Type B pancreatic cell (in vitro differentiated cells): ENCODE data around the gene ELOA. TPM values are rescaled to one million over a fixed set of nuclear protein-coding genes. Genes with fewer than 3 reads are reported as not detected.
"Not testable (repeated sequence)": the region's sequence is repeated elsewhere in the genome, so short reads cannot be mapped to it uniquely, and the experiment has no call there.

Source experiments
- DNase-seq: peaks from one replicate; pipeline ENCODE4 v3.0.0; 2021; ENCODE audit warnings: mixed read lengths; ENCODE audit not compliant: unreplicated experiment; ENCODE audit errors: extremely low spot score
- H3K27ac Mint-ChIP-seq: 2 replicates; pipeline ENCODE4 v1.8.0; 2021; ENCODE audit warnings: mild to moderate bottlenecking, mixed read lengths
- H3K27me3 Mint-ChIP-seq: 2 replicates; pipeline ENCODE4 v1.8.0; 2021; ENCODE audit warnings: mixed read lengths
- H3K36me3 Mint-ChIP-seq: 2 replicates; pipeline ENCODE4 v1.8.0; 2021; ENCODE audit warnings: mixed read lengths
- H3K4me1 Mint-ChIP-seq: one replicate; pipeline ENCODE4 v1.8.0; 2021; ENCODE audit warnings: mixed read lengths; ENCODE audit not compliant: unreplicated experiment
- H3K4me3 Mint-ChIP-seq: 2 replicates; pipeline ENCODE4 v1.8.0; 2021; ENCODE audit warnings: mild to moderate bottlenecking, mixed read lengths
- H3K9me3 Mint-ChIP-seq: 2 replicates; pipeline ENCODE4 v1.8.0; 2021; ENCODE audit warnings: mixed read lengths
- CTCF ChIP-seq: fragments of 200-600 bp; sonication (generic); conservative IDR thresholded peaks from 2 replicates; pipeline ENCODE4 v1.5.0; 2021; ENCODE audit warnings: antibody characterized with exemption, mild to moderate bottlenecking
- total RNA-seq: library from RNA; stranded (reverse); gene quantifications from 2 replicates; pipeline ENCODE4 v1.2.1, GENCODE V29; 2021; ENCODE audit warnings: low replicate concordance

ELOA gene
- total RNA-seq, 1 donor from 2014 or later, result 44.3 TPM

GRCh38 chr1:23791516-23792047 lies 48.3 kb downstream of the ELOA start:
- DNase-seq, result no peak
- H3K27me3 Mint-ChIP-seq, result no peaks in the 10 kb centered on the region
- no peaks in the 10 kb centered on the region for H3K9me3 Mint-ChIP-seq
- H3K4me3 Mint-ChIP-seq, result peak overlapping the region; percentile 99
- peak overlapping the region; percentile 94 for H3K27ac Mint-ChIP-seq
- no peak for TF ChIP-seq CTCF
- H3K36me3 Mint-ChIP-seq, result peaks cover 11% of the 10 kb centered on the region
- H3K4me1 Mint-ChIP-seq, result peaks cover 6% of the 10 kb centered on the region

GRCh38 chr1:23792151-23792945 lies 49.1 kb downstream of the ELOA start:
- Mint-ChIP-seq H3K36me3 (peaks cover 3% of the 10 kb centered on the region), H3K4me1 (peaks cover 6% of the 10 kb centered on the region), H3K9me3 (no peaks in the 10 kb centered on the region), H3K4me3 (peak overlapping the region; percentile 99), H3K27me3 (no peaks in the 10 kb centered on the region), H3K27ac (peak overlapping the region; percentile 94)
- no peak for DNase-seq
- TF ChIP-seq CTCF, result no peak

GRCh38 chr1:23793018-23793781 lies 49.9 kb downstream of the ELOA start:
- TF ChIP-seq CTCF, result no peak
- no peak for DNase-seq
- no peaks in the 10 kb centered on the region for H3K9me3 Mint-ChIP-seq
- no peak overlapping the region for H3K27ac Mint-ChIP-seq
- H3K36me3 Mint-ChIP-seq, result no peaks in the 10 kb centered on the region
- H3K4me1 Mint-ChIP-seq, result peaks cover 6% of the 10 kb centered on the region
- no peaks in the 10 kb centered on the region for H3K27me3 Mint-ChIP-seq
- H3K4me3 Mint-ChIP-seq, result peak overlapping the region; percentile 67

- no peak for DNase-seq
- H3K27me3 Mint-ChIP-seq, result no peaks in the 10 kb centered on the region
- H3K4me1 Mint-ChIP-seq, result peaks cover 6% of the 10 kb centered on the region
- no peaks in the 10 kb centered on the region for H3K36me3 Mint-ChIP-seq
- H3K4me3 Mint-ChIP-seq, result peak overlapping the region; percentile 28
- no peaks in the 10 kb centered on the region for H3K9me3 Mint-ChIP-seq
- H3K27ac Mint-ChIP-seq, result no peak overlapping the region
- no peak for TF ChIP-seq CTCF
Observed at GRCh38 chr1:23793861-23794731, 50.8 kb downstream of the ELOA start.

GRCh38 chr1:23794732-23795182 lies 51.5 kb downstream of the ELOA start:
- H3K4me1 Mint-ChIP-seq, DNase-seq, H3K36me3 Mint-ChIP-seq, H3K9me3 Mint-ChIP-seq, H3K27ac Mint-ChIP-seq, H3K27me3 Mint-ChIP-seq: not testable (repeated sequence)
- H3K4me3 Mint-ChIP-seq, result peak overlapping the region; percentile 28
